KOPT-K1 (cell line): ENCODE results near the gene ARSK.
A peak's percentile ranks its signal among the peaks of the same experiment; 100 is the strongest.

ENCODE experiments used
- H3K27ac ChIP-seq: fragments of 200-600 bp; sonication (generic); 2 replicates; pipeline ENCODE4 v1.5.1; 2016; ENCODE audit warnings: antibody characterized with exemption, mild to moderate bottlenecking, low read depth, low read length; ENCODE audit not compliant: poor library complexity, severe bottlenecking
- H3K36me3 ChIP-seq: fragments of 200-600 bp; sonication (generic); 2 replicates; pipeline ENCODE4 v1.5.1; 2017; ENCODE audit warnings: antibody characterized with exemption, mild to moderate bottlenecking, low read length, moderate library complexity; ENCODE audit not compliant: insufficient read depth
- H3K9me3 ChIP-seq: fragments of 200-600 bp; sonication (generic); 2 replicates; pipeline ENCODE4 v1.5.1; 2017; ENCODE audit warnings: antibody characterized with exemption, low read length, mild to moderate bottlenecking; ENCODE audit not compliant: insufficient read depth, poor library complexity, severe bottlenecking

Gene ARSK, protein sequence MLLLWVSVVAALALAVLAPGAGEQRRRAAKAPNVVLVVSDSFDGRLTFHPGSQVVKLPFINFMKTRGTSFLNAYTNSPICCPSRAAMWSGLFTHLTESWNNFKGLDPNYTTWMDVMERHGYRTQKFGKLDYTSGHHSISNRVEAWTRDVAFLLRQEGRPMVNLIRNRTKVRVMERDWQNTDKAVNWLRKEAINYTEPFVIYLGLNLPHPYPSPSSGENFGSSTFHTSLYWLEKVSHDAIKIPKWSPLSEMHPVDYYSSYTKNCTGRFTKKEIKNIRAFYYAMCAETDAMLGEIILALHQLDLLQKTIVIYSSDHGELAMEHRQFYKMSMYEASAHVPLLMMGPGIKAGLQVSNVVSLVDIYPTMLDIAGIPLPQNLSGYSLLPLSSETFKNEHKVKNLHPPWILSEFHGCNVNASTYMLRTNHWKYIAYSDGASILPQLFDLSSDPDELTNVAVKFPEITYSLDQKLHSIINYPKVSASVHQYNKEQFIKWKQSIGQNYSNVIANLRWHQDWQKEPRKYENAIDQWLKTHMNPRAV

DNA sequence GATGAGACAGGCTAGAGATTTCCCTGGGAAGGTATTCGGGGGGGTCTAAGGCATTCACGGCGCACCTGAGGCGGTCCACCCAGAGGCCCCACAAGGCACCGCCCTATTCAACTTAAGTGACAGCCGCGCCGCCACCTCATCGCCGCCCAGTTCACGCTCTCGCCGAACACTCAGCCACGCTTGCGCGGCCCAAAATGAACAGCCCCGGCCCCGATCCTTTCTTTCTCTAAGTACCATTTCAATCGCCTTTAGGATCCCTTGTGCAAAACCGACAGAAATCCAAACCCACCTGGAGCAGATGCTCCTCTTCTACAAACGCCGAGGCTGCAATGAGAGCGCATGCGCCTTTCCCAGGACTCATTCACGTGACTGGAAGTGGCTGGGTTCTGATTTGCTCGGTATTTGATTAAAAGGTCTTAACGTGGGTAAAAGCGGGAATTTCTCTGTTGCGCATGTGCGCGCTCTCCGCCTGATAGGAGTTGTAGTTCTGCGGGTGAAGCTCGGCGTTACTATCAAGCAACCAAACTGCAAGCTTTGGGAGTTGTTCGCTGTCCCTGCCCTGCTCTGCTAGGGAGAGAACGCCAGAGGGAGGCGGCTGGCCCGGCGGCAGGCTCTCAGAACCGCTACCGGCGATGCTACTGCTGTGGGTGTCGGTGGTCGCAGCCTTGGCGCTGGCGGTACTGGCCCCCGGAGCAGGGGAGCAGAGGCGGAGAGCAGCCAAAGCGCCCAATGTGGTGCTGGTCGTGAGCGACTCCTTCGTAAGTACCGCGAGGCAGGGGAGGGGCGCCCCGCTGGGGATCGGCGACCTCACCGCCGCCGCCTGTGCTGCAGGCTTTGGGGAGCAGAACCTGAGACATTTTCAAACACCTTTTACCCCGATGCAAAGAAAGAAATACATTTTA lies at the start of gene ARSK, which contains the start of gene SKIC3:
TSS of gene ARSK (plus strand) at position 455 of the 902 bp plus-strand sequence. CDS start at position 633, 178 bp downstream.
TSS of gene SKIC3 (minus strand) at position 331 of the 902 bp plus-strand sequence. CDS start 7,827 bp downstream, outside the sequence.
- Histone ChIP-seq H3K9me3 (no peaks in the 10 kb centered on the region), H3K36me3 (peaks cover 13% of the 10 kb centered on the region), H3K27ac (peak within 1 kb of the TSS; percentile 63)

DNA sequence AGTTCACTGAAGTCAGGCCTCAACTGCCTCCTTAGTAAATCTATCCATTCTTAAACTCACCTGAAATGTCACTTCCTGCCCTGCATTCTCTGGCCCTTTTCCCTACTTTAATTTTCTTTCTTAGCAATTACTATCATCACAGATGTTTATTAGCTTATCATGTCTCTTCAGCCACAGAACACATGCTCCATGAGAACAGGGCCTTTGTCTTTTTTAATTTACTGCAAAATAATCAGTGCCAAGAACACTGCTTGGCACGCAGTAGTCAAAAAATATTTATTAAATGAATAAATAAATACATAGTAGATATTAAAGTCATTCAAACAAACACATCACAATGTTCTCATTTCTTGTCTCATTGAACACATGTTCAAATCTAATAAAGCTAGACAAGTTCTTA lies 46.4 kb upstream of the ARSK start:
- Histone ChIP-seq H3K36me3 (peaks cover 87% of the 10 kb centered on the region), H3K9me3 (no peaks in the 10 kb centered on the region), H3K27ac (no peak overlapping the region)

DNA sequence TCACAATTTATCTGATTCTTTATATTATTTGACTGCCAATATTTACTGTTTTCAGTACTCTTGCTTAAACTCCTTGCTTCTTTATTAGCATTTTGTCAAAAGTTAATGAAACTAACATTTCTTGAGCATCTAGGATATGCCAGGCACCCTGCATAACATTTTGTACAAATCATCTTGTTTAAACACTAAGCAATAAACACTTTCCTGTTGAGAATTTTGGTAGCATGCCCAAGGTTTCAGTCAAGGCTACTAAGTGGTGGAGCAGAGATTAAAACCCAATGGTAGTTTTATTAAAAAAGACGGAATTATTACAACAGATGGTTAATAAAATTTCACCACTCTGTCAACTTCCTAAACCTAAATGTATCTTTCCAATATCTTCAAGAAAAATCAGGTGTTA lies 43.3 kb upstream of the ARSK start:
- H3K36me3 ChIP-seq: peaks cover 97% of the 10 kb centered on the region
- no peak overlapping the region for H3K27ac ChIP-seq
- H3K9me3 ChIP-seq: no peaks in the 10 kb centered on the region

- Histone ChIP-seq H3K36me3 (peaks cover 95% of the 10 kb centered on the region), H3K27ac (no peak overlapping the region), H3K9me3 (no peaks in the 10 kb centered on the region)
These were observed 36.5 kb upstream of the ARSK start for GRCh38 chr5:95518417-95518816.

DNA sequence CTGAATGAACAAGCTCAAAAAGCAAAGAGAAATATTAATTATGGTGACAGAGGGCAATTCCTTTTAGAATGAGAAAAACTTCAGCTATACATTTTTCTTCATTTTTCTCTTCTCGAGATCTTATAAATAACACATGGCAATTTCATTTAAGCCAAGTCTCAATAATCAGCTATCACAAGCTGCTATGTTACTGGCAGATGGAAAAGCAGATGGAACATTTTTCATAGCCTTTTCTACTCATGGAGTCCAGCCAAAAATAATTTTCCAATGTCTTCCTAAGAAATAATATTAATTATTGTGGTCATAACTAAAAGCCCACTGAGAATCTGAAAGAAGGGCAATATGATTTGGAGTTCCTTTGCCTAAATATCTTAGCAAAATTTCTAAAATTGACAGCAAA lies 35.8 kb upstream of the ARSK start:
- no peak overlapping the region for H3K27ac ChIP-seq
- peaks cover 95% of the 10 kb centered on the region for H3K36me3 ChIP-seq
- H3K9me3 ChIP-seq: no peaks in the 10 kb centered on the region

- H3K27ac ChIP-seq: no peak overlapping the region
- no peaks in the 10 kb centered on the region for H3K9me3 ChIP-seq
- H3K36me3 ChIP-seq: peaks cover 95% of the 10 kb centered on the region
These were observed 35.2 kb upstream of the ARSK start for GRCh38 chr5:95519681-95520080.

DNA sequence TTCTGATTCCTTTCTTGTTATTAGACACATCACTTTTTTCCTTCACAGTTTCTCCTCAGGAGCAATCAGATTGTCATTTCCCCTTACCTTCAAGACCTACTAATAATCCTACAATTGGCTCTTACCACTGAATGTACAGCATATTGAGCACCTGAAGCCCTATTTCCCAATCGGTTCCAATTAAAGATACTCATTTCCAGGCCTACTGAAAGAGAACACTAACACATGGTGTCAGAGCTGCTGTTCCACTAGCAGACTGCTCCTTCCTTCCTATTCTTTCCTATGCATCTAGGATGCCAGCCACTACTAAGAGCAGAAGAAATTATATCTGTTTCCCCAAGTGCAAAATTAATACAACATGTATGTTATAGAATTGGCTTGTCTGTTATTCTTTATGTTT lies 34.7 kb upstream of the ARSK start:
- H3K9me3 ChIP-seq: no peaks in the 10 kb centered on the region
- H3K36me3 ChIP-seq: peaks cover 95% of the 10 kb centered on the region

DNA sequence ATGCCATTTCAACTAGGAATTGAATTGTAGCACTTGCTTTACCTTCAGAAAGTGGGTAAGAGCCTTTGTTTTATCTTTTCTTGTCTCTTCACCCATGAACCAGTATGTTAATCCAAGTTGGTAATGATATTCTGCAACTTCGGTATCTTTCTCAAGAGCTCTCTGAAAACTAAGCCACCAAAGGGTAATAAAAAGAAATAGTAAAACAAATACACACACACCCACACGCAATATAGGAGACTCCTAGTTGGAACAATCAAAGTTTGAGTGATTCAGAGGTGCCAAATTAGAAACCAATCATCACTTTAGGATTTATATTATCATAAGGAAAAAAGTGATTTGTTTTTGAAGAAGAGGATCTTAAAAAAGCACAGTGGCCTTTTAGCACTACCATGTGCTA lies 30.5 kb upstream of the ARSK start:
- Histone ChIP-seq H3K9me3 (no peaks in the 10 kb centered on the region), H3K27ac (no peak overlapping the region), H3K36me3 (peaks cover 98% of the 10 kb centered on the region)

More for the DNA sequence above, 34.7 kb upstream of the ARSK start:
- H3K27ac ChIP-seq: no peak overlapping the region

GRCh38 chr5:95526871-95527270 lies 28.0 kb upstream of the ARSK start:
- Histone ChIP-seq H3K27ac (no peak overlapping the region), H3K36me3 (peaks cover 96% of the 10 kb centered on the region), H3K9me3 (no peaks in the 10 kb centered on the region)

GRCh38 chr5:95528565-95528964 lies 26.3 kb upstream of the ARSK start:
- no peak overlapping the region for H3K27ac ChIP-seq
- no peaks in the 10 kb centered on the region for H3K9me3 ChIP-seq
- H3K36me3 ChIP-seq: peaks cover 96% of the 10 kb centered on the region

DNA sequence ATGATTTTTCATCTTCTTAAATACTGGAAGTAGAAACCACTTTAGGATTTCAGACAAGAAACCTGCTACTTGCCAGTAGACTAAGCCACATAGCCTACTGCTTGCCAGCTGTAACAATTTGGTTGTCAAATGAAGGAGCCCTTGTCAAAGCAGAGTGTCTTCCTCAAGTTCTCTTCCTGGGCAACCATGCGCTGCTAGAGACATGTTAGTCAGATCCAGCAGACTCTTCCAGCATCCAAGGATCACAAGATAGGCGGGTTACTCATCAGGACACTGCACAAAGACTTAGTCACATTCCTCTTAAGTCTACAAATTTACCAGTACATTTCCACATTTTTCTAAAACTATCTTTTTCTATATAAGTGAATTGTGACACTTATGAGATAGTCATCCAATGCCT lies 24.5 kb upstream of the ARSK start:
- no peak overlapping the region for H3K27ac ChIP-seq
- H3K36me3 ChIP-seq: peaks cover 94% of the 10 kb centered on the region
- no peaks in the 10 kb centered on the region for H3K9me3 ChIP-seq

DNA sequence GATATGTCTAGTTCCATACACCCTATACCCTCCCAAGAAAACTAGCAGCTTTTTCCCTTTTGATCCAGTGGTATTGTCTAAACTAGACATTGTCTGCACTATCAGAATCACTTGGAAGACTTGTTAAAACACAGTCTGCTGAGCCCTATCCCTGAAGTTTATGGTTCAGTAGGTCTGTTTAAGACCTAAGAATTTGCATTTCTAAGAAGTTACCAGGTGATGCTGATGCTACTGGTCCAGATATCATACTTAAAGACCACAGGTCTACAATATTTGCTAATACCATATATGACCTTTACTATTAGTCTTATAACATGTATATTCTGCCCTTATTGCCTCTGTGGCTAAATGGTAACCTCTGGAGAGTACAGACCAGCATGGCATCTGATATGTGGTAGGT lies 23.4 kb upstream of the ARSK start:
- Histone ChIP-seq H3K9me3 (no peaks in the 10 kb centered on the region), H3K36me3 (peaks cover 94% of the 10 kb centered on the region), H3K27ac (no peak overlapping the region)

- Histone ChIP-seq H3K27ac (no peak overlapping the region), H3K9me3 (no peaks in the 10 kb centered on the region), H3K36me3 (peaks cover 94% of the 10 kb centered on the region)
These were observed 22.5 kb upstream of the ARSK start for GRCh38 chr5:95532415-95532814.

GRCh38 chr5:95533106-95533505 lies 21.8 kb upstream of the ARSK start:
- H3K27ac ChIP-seq: no peak overlapping the region
- H3K9me3 ChIP-seq: no peaks in the 10 kb centered on the region
- H3K36me3 ChIP-seq: peaks cover 94% of the 10 kb centered on the region

DNA sequence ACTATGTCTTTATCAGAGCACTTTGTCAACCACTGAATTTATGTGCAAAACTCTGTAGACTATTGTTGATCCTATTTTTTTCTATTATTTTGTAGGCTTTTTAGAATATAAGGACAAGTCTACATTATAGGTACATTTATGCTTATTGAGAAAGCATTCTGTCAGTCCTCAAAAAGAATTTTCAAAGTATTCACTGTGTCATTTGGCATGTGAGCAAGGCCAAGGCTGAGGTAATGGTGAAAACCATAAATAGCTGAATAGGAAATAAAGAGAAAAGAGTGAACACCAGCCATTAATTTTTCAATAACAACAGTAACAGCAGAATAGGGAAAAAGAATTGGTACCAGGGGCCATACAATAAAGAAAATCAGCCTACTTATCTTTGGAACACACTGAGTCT lies 21.1 kb upstream of the ARSK start:
- no peaks in the 10 kb centered on the region for H3K9me3 ChIP-seq
- H3K36me3 ChIP-seq: peaks cover 93% of the 10 kb centered on the region
- H3K27ac ChIP-seq: no peak overlapping the region
